HL-60 (cell line): ENCODE results near the gene MRTO4.

Source experiments
- POLR2AphosphoS5 ChIP-seq: IDR thresholded peaks from 2 replicates; pipeline ENCODE4 v1.6.1; 2012; ENCODE audit warnings: low read depth
- TF ChIP-seq, protein P1 (sequence below): IDR thresholded peaks from one replicate; pipeline ENCODE4 v1.5.1; 2011; ENCODE audit warnings: low read length, control low read depth, inconsistent platforms; ENCODE audit not compliant: insufficient read depth

DNA sequence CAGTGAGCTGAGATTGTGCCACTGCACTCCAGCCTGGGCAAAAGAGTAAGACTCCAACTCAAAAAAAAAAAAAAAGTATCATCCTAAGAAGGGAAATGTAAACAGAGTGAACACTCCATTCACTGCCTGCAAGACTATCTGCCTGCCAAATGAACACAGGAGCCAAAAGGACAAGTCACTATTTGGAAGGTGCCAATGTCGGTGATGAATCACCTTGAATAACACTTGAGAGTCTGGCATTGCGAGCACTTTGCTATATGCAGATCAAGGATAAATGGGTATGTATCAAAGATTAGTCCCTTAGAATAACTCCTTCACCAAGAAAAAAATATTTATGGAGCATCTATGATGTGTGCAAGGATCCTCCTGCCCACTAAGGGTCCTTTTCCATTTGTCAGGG lies 48.2 kb upstream of the MRTO4 start:
- TF ChIP-seq POLR2AphosphoS5, result no peak
- TF ChIP-seq, protein P1, sequence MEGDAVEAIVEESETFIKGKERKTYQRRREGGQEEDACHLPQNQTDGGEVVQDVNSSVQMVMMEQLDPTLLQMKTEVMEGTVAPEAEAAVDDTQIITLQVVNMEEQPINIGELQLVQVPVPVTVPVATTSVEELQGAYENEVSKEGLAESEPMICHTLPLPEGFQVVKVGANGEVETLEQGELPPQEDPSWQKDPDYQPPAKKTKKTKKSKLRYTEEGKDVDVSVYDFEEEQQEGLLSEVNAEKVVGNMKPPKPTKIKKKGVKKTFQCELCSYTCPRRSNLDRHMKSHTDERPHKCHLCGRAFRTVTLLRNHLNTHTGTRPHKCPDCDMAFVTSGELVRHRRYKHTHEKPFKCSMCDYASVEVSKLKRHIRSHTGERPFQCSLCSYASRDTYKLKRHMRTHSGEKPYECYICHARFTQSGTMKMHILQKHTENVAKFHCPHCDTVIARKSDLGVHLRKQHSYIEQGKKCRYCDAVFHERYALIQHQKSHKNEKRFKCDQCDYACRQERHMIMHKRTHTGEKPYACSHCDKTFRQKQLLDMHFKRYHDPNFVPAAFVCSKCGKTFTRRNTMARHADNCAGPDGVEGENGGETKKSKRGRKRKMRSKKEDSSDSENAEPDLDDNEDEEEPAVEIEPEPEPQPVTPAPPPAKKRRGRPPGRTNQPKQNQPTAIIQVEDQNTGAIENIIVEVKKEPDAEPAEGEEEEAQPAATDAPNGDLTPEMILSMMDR, result no peak
